Hippocampal formation (tissue), 2 donors: ENCODE results near the gene GPM6B.
A peak's percentile ranks its signal among the peaks of the same experiment; 100 is the strongest.

Experiments
- DNase-seq, 2 donors: peaks; one replicate each; lab custom pipeline; 2025; lab: John Stamatoyannopoulos, UW

GPM6B gene

GRCh38 chrX:13824746-13825145, 7.9 kb upstream of the GPM6B start:
- no peak for DNase-seq

DNA sequence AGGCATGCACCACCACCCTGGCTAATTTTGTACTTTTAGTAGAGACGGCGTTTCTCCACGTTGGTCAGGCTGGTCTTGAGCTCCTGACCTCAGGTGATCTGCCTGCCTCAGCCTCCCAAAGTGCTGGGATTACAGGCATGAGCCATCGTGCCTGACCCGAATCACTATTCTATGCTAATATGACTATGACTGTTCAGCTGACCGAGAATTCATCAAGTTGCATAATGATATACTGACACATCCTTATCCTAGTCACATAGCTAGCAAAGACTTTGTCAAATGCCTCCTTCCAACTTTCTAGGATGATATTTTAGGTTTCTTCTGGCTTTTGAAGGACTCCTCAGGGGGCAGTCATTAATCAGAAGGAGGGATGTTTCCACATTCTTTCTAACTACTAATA, 4.8 kb upstream of the GPM6B start:
- no peak for DNase-seq

DNA sequence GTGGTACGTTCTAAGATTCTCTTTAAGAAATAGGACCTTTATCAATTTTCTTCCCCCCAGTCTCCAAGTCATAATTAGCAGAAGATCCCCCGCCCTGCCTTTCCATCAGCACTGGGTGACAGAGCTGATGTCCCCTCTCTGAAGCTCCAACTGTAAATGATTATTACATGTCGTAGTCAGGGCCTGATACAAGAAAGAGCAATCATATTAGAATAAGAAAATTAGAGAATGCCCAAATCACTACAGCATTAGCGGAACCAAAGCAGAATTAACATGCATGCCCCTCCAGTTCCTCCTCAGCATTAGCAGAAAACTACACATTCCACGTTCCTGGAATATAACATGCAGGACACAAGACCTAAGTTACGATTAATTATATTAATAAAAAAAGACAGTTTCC, 717 bp downstream of the GPM6B start:
- DNase-seq: no peak

DNA sequence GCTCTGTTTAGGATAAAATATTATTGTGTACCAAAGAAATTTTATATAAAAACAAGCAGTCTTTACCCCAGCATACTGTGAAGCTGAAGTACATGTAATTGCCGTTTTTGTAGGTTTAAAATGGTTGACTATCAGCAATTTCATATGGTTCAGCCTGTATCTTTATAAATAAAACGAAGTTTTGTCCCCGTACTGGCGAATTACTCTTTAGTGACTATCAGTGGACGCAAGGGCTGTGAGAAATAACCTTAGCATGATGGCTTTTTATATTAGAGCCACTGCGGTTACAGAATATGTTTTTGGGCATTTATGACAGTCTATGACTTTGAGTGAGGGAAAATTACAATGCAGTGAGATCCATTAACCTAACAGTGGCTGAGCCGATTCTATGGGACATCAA, 1.2 kb downstream of the GPM6B start:
- DNase-seq: no peak

- DNase-seq: no peak
Observed at GRCh38 chrX:13808865-13809264, 8.0 kb downstream of the GPM6B start.

DNA sequence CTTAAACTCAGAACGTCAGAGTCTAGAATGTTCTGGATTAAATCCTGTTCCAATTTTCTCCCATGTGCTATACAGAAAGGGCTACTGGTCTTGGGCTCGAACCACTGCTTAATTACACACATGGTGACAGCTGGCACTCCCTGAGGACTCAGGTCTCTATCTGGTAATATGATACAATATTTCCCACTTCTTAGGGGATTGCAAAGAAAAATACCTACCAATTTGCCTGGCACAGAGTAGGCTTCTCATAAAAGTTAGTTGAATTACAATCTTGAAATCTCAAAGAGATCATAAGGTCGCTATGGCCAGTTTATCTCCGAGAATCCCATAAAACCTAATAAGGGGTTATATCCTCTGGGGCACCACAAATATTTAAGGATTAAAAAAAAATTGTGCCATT, 8.6 kb downstream of the GPM6B start:
- DNase-seq: no peak

- no peak for DNase-seq
Observed at GRCh38 chrX:13805241-13805640, 11.7 kb downstream of the GPM6B start.

DNA sequence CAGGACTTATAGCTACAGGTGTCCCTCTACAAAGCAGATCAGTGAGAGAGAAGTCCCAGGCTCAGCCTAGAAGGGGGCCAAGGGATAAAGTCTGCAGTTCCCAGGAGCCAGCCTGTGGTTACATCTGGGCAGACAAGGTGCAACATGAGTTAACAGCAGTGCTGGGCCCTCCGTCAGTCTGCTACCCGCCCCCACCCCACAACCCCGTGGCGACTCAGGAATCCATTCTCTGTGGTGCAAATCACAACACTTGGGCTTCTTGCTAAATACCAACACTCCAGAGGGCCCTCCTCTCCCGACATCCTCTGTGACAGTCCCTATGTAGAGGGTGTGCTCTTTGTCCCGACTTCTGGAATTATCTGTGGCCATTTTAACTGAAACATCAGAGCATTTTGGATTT, 13.8 kb downstream of the GPM6B start:
- DNase-seq: no peak

GRCh38 chrX:13798184-13798583, 18.7 kb downstream of the GPM6B start:
- DNase-seq: no peak

GRCh38 chrX:13797512-13797911, 19.4 kb downstream of the GPM6B start:
- no peak for DNase-seq

DNA sequence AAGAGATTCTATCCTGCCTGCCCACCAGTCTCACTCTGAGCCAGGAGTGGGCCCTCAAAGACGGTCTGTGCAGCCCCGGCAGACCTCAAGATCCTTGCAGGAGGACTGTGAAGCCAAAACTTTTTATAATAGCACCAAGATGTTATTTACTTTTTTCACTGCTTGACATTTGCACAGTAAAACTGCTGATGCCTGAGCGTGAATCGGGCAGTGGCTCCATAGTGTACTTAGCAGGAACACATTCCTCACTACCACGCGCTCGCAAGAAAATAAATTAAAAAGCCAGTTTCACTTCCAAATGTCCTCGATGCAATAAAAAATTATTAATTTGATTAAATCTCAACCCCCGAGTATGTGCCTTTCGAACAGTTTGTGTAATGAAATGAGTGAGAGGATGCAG, 22.5 kb downstream of the GPM6B start:
- DNase-seq: no peak

DNA sequence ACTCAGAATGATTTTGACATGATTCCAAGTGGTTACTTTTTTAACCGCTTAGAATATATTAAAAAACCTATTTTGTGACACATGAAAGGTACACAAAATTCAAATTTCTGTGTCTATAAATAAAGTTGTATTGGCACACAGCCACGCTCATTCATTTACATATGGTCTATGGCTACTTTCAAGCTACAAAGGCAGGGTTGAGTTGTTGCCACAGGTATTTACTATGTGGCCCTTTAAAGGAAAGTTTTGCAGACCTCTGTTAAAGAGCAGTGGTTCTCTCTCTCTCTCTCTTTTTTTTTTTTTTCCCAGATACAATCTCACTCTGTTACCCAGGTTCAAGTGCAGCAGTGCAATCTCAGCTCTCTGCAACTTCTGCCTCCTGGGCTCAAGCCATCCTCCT, 23.0 kb downstream of the GPM6B start:
- DNase-seq: no peak

- peak; percentile 40 to 77 for DNase-seq
Observed at GRCh38 chrX:13791559-13791958, 25.3 kb downstream of the GPM6B start.

DNA sequence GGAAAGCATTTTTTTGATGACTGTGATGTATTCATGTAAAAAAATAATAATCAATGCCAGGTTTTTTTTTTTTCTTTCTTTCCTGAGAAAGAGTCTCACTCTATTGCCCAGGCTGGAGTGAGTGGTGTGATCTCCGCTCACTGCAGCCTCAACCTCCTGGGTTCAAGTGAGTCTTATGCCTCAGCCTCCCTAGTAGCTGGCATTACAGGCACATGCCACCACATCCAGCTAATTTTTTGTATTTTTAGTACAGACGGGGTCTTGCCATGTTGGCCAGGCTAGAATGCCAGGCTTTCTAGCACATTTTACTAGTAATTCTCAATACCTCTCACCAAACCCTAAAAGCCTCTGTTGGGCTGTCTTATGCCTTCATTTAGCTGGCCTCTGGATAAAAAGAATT, 25.7 kb downstream of the GPM6B start:
- no peak for DNase-seq

GRCh38 chrX:13790206-13791131, 26.4 kb downstream of the GPM6B start:
- DNase-seq: peak in 1 of 2 donors; percentile 33

DNA sequence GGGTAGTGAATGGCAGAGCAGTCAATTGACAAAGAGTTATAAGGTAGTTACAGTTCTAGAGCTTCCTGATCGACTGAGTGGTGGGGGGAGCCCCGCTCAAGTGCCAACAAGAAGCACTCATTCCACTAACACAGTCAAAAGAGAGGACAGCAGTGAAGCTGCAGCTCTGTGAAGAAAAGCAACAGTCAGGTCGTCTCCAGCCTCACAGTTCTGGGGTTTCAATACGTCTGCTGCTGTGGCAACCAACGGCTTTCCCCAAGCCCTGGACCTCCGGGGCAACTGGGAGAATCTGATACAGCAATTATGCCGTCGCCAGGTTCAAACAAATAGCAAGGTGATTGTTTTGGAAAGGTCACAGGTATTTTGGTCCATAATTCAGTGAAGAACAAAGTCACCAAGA, 30.8 kb downstream of the GPM6B start:
- no peak for DNase-seq

DNA sequence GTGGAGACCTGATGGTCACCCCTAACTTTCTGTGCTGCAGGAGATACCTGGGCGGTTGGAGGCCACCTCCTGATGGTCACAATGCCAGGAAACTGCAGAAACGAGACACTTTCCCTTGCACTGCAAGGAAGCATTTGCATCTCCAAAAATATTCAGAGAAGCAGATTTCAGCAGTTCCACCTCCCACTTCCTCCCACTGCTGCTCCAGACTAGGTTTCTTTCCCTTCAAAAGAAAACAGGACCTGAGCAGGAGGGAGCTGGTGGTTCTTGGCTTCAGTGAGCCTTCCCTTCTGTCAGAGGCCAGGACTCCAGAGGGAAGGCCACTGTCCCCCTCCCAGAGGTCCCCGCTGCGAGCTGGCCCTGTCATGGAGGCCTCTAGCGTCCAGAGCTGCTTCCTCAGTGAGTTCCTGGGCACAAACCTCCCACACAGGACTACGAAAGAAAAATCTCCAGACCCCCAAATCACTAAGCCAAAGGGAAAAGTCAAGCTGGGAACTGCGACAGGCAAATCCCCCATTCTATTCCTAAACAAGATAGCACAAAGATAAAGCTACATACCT, 35.9 kb downstream of the GPM6B start:
- DNase-seq: no peak

DNA sequence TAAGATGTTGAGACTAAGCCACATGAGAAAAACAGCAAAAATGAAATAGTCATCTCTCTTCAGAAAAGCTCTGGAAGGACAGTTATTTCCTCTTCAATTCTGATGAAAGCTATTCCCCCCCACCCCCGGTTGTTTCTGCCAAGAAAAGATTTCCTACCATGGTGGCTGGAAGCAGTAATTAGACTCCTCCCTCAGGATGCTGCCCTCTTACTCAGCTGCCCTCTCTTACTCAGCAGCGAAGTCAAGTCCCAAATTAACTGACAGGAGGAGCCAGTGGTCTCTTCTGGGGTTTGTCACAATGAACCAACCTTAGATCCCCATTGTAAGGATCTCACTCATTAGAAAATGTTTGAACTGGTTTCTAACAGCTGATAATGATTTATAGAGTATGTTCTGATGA, 38.0 kb downstream of the GPM6B start:
- no peak for DNase-seq

- no peak for DNase-seq
Observed at GRCh38 chrX:13776387-13776786, 40.5 kb downstream of the GPM6B start.

DNA sequence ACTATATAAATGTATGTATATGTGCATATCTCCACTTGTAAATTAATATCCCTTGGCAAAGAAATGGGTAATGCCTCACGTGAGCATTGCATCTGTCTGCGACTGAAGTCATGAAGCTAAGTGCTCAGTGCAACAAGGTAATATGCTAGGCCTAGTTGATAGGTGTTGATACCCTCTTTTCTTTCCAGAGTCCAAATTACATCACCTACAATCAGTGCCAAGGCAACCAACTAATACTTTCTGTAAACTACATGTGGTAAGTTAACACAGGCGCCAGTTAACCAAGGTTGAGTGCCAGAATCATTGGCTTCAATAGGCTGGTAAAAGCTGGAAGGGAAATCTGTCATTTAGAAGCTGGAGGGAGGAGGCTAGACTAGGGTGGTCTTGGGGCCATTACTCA, 41.1 kb downstream of the GPM6B start:
- DNase-seq: no peak

DNA sequence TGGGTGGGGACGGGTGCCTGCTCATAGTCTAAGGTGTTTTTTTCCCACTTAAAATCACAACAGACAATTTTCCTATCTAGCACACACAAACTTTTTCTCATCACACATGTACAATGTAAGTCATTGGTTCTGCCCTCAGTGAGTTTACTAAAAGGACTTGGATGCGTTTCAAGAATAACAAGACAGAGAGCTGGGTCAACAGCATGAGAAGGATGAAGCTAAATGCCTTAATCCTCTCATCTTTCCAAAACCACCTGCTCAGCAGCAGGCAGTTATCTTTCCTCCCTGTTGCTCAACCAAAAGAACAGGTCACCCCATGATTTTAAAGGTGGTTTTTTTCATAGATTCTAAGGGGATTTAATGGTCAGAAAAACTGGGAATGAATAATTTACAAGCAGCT, 42.2 kb downstream of the GPM6B start:
- no peak for DNase-seq

DNA sequence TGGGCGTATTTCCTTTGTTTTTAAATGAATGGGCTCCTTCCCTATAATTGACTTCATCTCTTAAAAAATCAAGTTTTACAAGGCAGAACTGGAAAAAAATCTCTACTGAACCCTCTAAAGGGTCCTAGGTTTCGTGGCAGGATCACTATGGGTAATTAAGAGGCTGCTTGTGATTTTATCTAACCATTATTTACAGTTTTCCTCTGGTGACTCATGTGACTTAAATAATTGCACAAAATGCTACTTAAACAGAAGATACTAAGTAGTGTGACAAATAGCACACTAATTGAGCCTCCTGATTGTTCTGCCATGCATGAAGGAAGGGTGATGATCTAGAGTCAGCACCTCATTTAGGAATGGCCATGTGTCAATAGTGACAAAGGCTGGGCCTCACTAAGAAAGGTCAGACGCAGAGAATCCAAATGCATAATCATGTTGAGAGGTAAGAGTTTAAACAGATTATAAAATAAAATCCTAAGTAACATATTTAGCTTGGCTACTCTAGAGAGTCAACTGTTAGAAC, 46.8 kb downstream of the GPM6B start:
- no peak for DNase-seq

DNA sequence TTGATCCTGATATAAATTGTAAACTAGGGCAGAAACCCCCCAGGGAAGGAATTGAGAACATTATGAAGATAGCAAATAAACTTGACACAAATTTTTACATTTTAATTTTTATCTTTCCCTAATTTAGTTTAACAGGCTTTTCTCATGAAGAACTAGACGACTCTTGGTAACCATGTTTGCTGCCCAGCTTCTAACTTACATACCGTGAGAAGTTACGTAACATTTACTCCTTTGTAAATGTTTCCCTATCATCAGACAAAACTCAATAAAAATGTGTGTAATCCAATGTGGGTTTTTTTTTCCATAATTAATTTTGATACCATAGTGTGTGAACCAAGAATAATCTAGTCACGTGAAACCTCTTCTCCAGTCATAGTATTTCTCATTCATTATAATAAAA, 48.0 kb downstream of the GPM6B start:
- no peak for DNase-seq
